Measurements from ENCODE around the gene HDGFL3. TPM values are rescaled to one million over a fixed set of nuclear protein-coding genes. Genes with fewer than 3 reads are reported as not detected.

HDGFL3 gene
- total RNA-seq, 2 donors from 2014 or later, result 22.8 to 58.2 TPM

- Mint-ChIP-seq H3K9me3 (peaks cover 0 to 3% of the 10 kb centered on the region in 2 donors), H3K4me3 (no peak overlapping the region), H3K4me1 (ENCODE audit: low read depth) (peaks cover 3% of the 10 kb centered on the region), H3K27ac (no peak overlapping the region), H3K36me3 (ENCODE audit: insufficient read depth in 2 of 2) (peaks cover 4 to 11% of the 10 kb centered on the region in 2 donors), H3K27me3 (ENCODE audit: low read depth) (peaks cover 17% of the 10 kb centered on the region)
- DNase-seq (no peak), ATAC-seq (replicated peaks in 1 of 2) (no peak)
Observed at GRCh38 chr15:83114856-83115255, 92.8 kb downstream of the HDGFL3 start.

GRCh38 chr15:83113881-83114674 is 93.5 kb downstream of the HDGFL3 start:
- H3K4me1 Mint-ChIP-seq (ENCODE audit: low read depth), result peaks cover 10% of the 10 kb centered on the region
- peaks cover 0 to 3% of the 10 kb centered on the region in 2 donors for H3K9me3 Mint-ChIP-seq
- DNase-seq (no peak), ATAC-seq (replicated peaks in 1 of 2) (no peak)
- H3K36me3 Mint-ChIP-seq (ENCODE audit: insufficient read depth in 2 of 2), result peaks cover 8 to 13% of the 10 kb centered on the region in 2 donors
- peaks cover 25% of the 10 kb centered on the region for H3K27me3 Mint-ChIP-seq (ENCODE audit: low read depth)
- H3K4me3 Mint-ChIP-seq, result no peak overlapping the region
- no peak overlapping the region for H3K27ac Mint-ChIP-seq

- Mint-ChIP-seq H3K27me3 (ENCODE audit: low read depth) (peaks cover 36% of the 10 kb centered on the region), H3K4me1 (ENCODE audit: low read depth) (peaks cover 15% of the 10 kb centered on the region), H3K36me3 (ENCODE audit: insufficient read depth in 2 of 2) (peaks cover 13 to 21% of the 10 kb centered on the region in 2 donors), H3K27ac (no peak overlapping the region), H3K9me3 (peaks cover 0 to 3% of the 10 kb centered on the region in 2 donors), H3K4me3 (no peak overlapping the region)
- ATAC-seq (replicated peaks in 1 of 2), result no peak
- no peak for DNase-seq
Observed at GRCh38 chr15:83112956-83113299, 94.7 kb downstream of the HDGFL3 start.

- Mint-ChIP-seq H3K36me3 (ENCODE audit: insufficient read depth in 2 of 2) (peaks cover 13 to 21% of the 10 kb centered on the region in 2 donors), H3K9me3 (peaks cover 0 to 3% of the 10 kb centered on the region in 2 donors), H3K4me3 (no peak overlapping the region), H3K27me3 (ENCODE audit: low read depth) (peaks cover 36% of the 10 kb centered on the region), H3K4me1 (ENCODE audit: low read depth) (peaks cover 15% of the 10 kb centered on the region), H3K27ac (no peak overlapping the region)
- ATAC-seq (replicated peaks in 1 of 2) (no peak), DNase-seq (no peak)
Observed at GRCh38 chr15:83112233-83112955, 95.2 kb downstream of the HDGFL3 start.

GRCh38 chr15:83111149-83111548 is 96.5 kb downstream of the HDGFL3 start:
- DNase-seq (no peak), ATAC-seq (replicated peaks in 1 of 2) (no peak)
- Mint-ChIP-seq H3K27me3 (ENCODE audit: low read depth) (peaks cover 44% of the 10 kb centered on the region), H3K4me1 (ENCODE audit: low read depth) (peaks cover 20% of the 10 kb centered on the region), H3K36me3 (ENCODE audit: insufficient read depth in 2 of 2) (peaks cover 13 to 24% of the 10 kb centered on the region in 2 donors), H3K4me3 (no peak overlapping the region), H3K27ac (no peak overlapping the region), H3K9me3 (peaks cover 0 to 3% of the 10 kb centered on the region in 2 donors)

GRCh38 chr15:83110381-83110780 is 97.2 kb downstream of the HDGFL3 start:
- Mint-ChIP-seq H3K4me1 (ENCODE audit: low read depth) (peaks cover 20% of the 10 kb centered on the region), H3K9me3 (peaks cover 0 to 3% of the 10 kb centered on the region in 2 donors), H3K27ac (no peak overlapping the region), H3K4me3 (no peak overlapping the region), H3K27me3 (ENCODE audit: low read depth) (peaks cover 50% of the 10 kb centered on the region), H3K36me3 (ENCODE audit: insufficient read depth in 2 of 2) (peaks cover 13 to 22% of the 10 kb centered on the region in 2 donors)
- no peak for DNase-seq
- ATAC-seq (replicated peaks in 1 of 2), result no peak

- ATAC-seq (replicated peaks in 1 of 2), result no peak
- DNase-seq, result no peak
- Mint-ChIP-seq H3K36me3 (ENCODE audit: insufficient read depth in 2 of 2) (peaks cover 13 to 22% of the 10 kb centered on the region in 2 donors), H3K9me3 (peaks cover 0 to 3% of the 10 kb centered on the region in 2 donors), H3K4me1 (ENCODE audit: low read depth) (peaks cover 20% of the 10 kb centered on the region), H3K27ac (no peak overlapping the region), H3K27me3 (ENCODE audit: low read depth) (peaks cover 56% of the 10 kb centered on the region), H3K4me3 (peak overlapping the region; percentile 91 to 92)
Observed at GRCh38 chr15:83109532-83109931, 98.1 kb downstream of the HDGFL3 start.

- DNase-seq (peak; percentile 41 to 53), ATAC-seq (replicated peaks in 1 of 2) (peak; percentile 72 to 77)
- Mint-ChIP-seq H3K36me3 (ENCODE audit: insufficient read depth in 2 of 2) (peaks cover 13 to 18% of the 10 kb centered on the region in 2 donors), H3K27ac (no peak overlapping the region), H3K9me3 (peaks cover 0 to 3% of the 10 kb centered on the region in 2 donors), H3K4me1 (ENCODE audit: low read depth) (peaks cover 20% of the 10 kb centered on the region), H3K4me3 (peak overlapping the region; percentile 91 to 92), H3K27me3 (ENCODE audit: low read depth) (peaks cover 66% of the 10 kb centered on the region)
Observed at GRCh38 chr15:83108266-83109219, 99.1 kb downstream of the HDGFL3 start.

- Mint-ChIP-seq H3K27ac (no peak overlapping the region), H3K9me3 (peaks cover 0 to 3% of the 10 kb centered on the region in 2 donors), H3K27me3 (ENCODE audit: low read depth) (peaks cover 67% of the 10 kb centered on the region), H3K36me3 (ENCODE audit: insufficient read depth in 2 of 2) (peaks cover 13 to 18% of the 10 kb centered on the region in 2 donors), H3K4me1 (ENCODE audit: low read depth) (peaks cover 20% of the 10 kb centered on the region), H3K4me3 (peak overlapping the region; percentile 91 to 92)
- DNase-seq (peak in 1 of 2 donors; percentile 9), ATAC-seq (replicated peaks in 1 of 2) (peak; percentile 12 to 29)
Observed at GRCh38 chr15:83107841-83108181, 99.8 kb downstream of the HDGFL3 start.

GRCh38 chr15:83106994-83107840 is 100.4 kb downstream of the HDGFL3 start, which contains the start of gene TM6SF1:
TM6SF1 (plus strand) TSS chr15:83107645; CDS start chr15:83107681, 36 bp downstream.
- Mint-ChIP-seq H3K9me3 (peaks cover 0 to 3% of the 10 kb centered on the region in 2 donors), H3K4me3 (peak within 1 kb of the TSS; percentile 91 to 92), H3K4me1 (ENCODE audit: low read depth) (peaks cover 20% of the 10 kb centered on the region), H3K27ac (peak within 1 kb of the TSS; percentile 74), H3K27me3 (ENCODE audit: low read depth) (peaks cover 73% of the 10 kb centered on the region), H3K36me3 (ENCODE audit: insufficient read depth in 2 of 2) (peaks cover 13 to 18% of the 10 kb centered on the region in 2 donors)
- peak; percentile 72 to 73 for ATAC-seq (replicated peaks in 1 of 2)
- peak; percentile 55 to 67 for DNase-seq

GRCh38 chr15:83105440-83105839 is 102.2 kb downstream of the HDGFL3 start:
- Mint-ChIP-seq H3K27ac (no peak overlapping the region), H3K4me1 (ENCODE audit: low read depth) (peaks cover 20% of the 10 kb centered on the region), H3K9me3 (no peaks in the 10 kb centered on the region), H3K27me3 (ENCODE audit: low read depth) (peaks cover 79% of the 10 kb centered on the region), H3K4me3 (peak overlapping the region in 1 of 2 donors; percentile 58), H3K36me3 (ENCODE audit: insufficient read depth in 2 of 2) (peaks cover 10 to 15% of the 10 kb centered on the region in 2 donors)
- no peak for ATAC-seq (replicated peaks in 1 of 2)
- DNase-seq, result no peak

- DNase-seq (no peak), ATAC-seq (replicated peaks in 1 of 2) (no peak)
- Mint-ChIP-seq H3K9me3 (no peaks in the 10 kb centered on the region), H3K36me3 (ENCODE audit: insufficient read depth in 2 of 2) (peaks cover 5 to 11% of the 10 kb centered on the region in 2 donors), H3K27ac (no peak overlapping the region), H3K4me3 (no peak overlapping the region), H3K27me3 (ENCODE audit: low read depth) (peaks cover 75% of the 10 kb centered on the region), H3K4me1 (ENCODE audit: low read depth) (peaks cover 11% of the 10 kb centered on the region)
Observed at GRCh38 chr15:83104141-83104540, 103.5 kb downstream of the HDGFL3 start.
